HG03378 (cell line): Measurements from ENCODE around the gene ADAM12.
"Not testable (repeated sequence)": the region's sequence is repeated elsewhere in the genome, so short reads cannot be mapped to it uniquely, and the experiment has no call there.

Experiments used
- ATAC-seq: cut with Tn5 transposase; IDR thresholded peaks from one replicate; pipeline ENCODE4 v1.9.1; 2021; ENCODE audit warnings: mild to moderate bottlenecking, moderate library complexity; ENCODE audit not compliant: unreplicated experiment

The ADAM12 gene

DNA sequence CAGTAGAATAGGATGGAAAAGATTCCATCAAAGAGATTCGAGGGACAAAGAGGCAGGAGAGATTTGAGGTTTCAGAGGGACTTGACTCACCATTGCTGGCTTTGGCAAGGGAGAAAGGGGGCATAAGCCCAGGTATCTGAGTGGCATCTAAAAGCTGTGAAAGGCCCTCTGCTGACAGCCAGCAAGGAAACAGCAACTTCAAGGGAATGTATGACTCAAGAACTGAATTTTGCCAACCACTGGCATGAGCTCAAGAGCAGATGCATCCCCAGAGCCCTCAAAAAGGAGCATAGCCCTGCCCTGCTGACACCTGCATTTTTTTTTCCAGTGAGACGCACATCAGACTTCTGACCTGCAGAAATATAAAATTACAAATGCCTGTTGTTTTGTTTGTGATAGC is 19.6 kb upstream of the ADAM12 start:
- ATAC-seq: no peak

GRCh38 chr10:126405239-126405775 is 17.0 kb upstream of the ADAM12 start:
- ATAC-seq: no peak

- no peak for ATAC-seq
These were observed 14.7 kb upstream of the ADAM12 start for GRCh38 chr10:126402721-126403695.

DNA sequence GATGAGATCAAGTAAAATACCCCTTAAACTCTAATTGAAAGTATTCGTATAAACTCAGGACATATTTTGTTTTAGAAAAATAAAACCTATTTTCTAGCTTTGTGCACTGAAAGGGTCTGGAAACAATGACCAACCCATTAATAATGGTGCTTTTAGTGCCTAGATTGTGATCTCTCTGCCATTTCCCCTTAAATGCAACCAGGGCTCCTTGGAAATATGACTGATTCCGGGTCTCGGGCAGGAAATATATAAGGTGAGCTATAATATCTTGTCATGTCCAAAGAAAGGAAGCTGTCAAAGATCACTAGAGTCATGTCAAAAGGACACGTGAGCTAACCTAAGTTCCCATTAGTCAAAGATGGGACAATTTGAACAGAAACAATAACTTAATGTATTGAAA is 12.4 kb upstream of the ADAM12 start:
- no peak for ATAC-seq

DNA sequence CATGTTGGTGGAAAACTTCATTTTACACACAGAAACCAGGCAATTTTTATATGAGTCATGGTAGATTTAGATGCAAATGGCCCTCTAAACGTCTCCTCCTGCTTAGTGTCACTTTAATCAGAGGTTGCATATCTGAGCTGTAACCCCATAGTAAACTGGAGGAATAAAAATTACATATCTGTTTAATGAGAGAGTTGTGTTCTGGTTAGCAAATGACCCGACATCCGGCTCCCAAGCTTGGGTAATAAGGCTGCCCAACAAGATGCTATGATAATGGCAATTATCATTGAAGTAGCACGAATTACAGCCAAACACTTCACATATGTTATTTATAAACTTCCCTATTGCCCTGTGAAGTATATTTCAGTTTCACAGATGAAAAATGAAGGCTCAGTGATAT is 10.6 kb upstream of the ADAM12 start:
- ATAC-seq: no peak

DNA sequence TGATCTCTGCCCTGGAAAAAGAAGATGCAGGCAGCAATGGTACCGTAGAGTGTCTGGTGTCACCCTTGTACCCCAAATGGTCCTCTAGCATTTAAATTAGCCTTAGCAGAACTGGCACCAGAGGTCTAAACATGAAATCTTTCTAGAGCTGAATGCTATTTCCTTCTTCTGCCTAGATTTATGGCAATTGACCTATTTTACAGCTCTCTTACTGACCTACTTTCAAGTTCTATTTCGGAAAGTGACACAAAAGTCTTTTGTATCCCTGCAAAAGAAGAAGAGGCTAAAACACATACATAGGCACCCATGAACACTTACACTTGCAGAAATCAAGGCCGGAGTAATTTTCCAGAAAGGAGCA is 10.1 kb upstream of the ADAM12 start:
- ATAC-seq: no peak

DNA sequence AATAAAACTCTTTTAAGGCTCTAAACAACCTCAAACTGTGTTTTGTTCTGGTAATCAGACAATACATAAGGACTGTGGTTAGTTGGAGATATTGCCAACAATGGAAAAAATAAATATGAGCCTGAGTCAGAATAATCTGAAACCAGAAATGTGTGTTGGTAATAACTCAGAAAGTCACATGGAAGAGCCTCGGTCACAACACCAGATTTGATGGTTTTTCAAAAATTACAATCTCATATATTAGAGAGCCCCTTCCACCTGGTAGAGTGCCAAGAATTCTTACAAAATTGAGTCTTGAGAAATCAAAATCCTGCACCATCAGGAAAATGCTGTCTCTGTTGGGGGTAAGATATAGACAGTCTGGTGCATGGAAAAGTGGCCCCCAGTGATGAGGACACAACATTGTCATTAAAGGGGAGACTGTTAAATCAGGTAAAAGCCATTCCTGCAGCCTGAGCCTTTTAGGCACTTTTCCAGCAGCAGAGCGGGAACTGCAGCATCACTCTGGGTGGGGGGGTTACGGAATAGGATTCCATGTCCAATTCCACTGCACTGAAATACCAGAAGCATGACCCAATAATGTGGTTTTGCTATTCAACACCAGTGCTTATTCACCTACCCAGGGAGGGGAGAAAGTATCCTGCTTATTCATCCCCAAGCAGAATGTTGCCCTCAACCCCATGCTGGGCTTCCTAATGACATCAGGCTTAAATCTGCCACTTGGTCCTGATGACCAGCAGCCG is 9.5 kb upstream of the ADAM12 start:
- no peak for ATAC-seq

DNA sequence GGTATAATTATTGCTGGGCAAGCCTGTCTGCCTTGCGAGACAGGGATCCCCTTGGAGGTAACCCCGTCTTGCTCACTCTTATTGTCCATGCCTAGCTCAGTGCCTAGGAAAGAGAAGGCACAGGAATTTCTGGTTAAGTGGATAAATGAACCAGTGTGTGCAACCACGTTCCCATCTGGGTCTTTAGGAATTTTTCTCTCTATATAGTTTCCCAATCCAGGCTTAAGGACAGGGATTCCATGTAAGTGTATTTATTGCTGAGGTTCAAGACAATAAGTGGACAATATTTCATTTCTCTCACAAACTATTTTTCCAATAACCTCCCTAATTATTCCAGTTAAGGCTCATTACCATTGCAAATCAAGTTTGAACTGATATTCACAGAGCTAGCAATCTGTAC is 8.9 kb upstream of the ADAM12 start:
- ATAC-seq: no peak

- ATAC-seq: no peak
These were observed 6.7 kb upstream of the ADAM12 start for GRCh38 chr10:126394948-126395347.

GRCh38 chr10:126393076-126393475 is 4.8 kb upstream of the ADAM12 start:
- no peak for ATAC-seq

DNA sequence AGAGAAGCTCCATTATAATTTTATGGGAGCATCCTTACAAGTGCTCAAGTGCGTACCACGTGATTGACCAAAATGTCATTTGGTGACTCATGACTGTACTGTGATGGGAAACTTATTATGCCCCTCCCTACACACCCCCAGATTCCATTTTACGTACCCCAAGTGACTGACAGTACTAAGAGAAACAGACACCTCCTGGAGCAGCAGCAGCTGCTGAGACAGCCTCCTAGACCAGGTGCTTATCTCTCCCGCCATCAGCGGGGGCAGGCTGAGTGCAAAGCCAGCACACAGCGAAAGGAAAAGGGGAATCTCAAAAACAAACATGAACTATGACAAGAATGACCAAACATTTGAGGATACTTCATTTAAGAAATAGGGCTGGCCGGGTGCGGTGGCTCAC is 4.2 kb upstream of the ADAM12 start:
- ATAC-seq: no peak

- ATAC-seq: no peak
These were observed 3.8 kb upstream of the ADAM12 start for GRCh38 chr10:126392068-126392467.

- ATAC-seq: no peak
These were observed 3.1 kb upstream of the ADAM12 start for GRCh38 chr10:126391192-126391885.

GRCh38 chr10:126390324-126390723 is 2.0 kb upstream of the ADAM12 start:
- no peak for ATAC-seq

DNA sequence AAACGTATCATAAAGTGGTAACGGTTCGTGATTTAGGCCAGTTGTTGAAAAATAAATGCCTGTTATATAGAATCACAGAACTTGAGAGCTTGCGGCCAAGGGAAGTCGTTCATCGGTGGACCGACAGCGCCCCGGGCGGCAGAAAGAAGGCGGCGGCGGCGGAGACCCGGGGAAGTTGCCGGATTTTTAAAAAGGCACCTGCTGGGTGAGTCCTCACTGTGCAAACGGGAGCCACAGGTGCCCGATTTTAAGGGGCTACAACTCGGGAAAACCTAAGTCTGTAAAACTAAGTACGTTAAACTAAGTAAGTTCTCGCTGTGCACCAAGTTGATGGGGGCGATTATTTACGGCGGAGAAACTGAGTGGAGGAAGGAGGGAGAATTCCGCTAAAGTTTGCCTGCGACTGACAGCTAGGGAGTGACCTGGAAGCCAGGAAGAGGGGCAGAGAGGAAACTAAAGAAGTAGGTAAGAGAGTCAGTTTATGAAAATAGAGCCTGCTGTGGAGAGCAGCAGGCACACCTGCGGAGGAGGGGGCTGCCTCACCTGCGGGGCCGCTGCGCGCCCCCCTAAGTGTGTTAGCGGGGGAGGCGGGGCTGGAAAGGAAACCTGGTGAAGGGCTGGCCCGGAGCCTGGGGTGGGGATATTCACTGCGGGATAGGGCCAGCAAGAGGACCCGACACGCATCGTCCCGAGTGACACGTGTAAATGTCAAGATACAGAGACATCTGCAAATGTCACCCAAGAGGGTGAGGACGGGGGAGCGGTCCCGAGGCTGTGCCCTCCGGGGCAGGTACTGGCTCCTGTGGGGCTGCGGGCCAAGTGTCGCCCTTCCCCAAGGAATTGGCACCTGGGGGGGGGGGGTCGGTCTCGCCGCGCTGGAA is 996 bp downstream of the ADAM12 start:
- ATAC-seq: no peak

- no peak for ATAC-seq
These were observed 3.9 kb downstream of the ADAM12 start for GRCh38 chr10:126384269-126384873.

- no peak for ATAC-seq
These were observed 7.8 kb downstream of the ADAM12 start for GRCh38 chr10:126380352-126381076.

- not testable (repeated sequence) for ATAC-seq
These were observed 9.1 kb downstream of the ADAM12 start for GRCh38 chr10:126379166-126379565.

DNA sequence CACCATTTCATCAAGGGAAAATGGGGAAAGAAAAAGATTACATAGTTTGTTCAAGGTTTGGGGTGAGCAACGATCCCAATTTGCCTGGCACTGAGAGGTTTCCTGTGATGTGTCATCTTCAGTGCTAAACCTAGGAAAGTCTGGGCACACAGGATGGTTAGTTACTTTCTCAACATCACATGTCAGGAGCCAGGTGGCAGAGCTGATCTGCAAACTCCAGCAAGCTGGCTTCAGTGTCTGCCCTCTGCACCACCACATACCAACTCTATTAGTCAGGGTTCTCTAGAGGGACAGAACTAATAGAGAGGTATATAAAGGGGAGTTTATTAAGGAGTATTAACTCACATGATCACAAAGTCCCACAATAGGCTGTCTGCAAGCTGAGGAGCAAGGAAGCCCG is 11.3 kb downstream of the ADAM12 start:
- ATAC-seq: no peak
